22Rv1 (cell line): Measurements from ENCODE around the gene TMEM35A.

Experiments
- ZFX ChIP-seq: fragments of 450-650 bp; IDR thresholded peaks from 2 replicates; pipeline ENCODE4 v1.6.1; 2017; ENCODE audit warnings: antibody characterized with exemption, borderline replicate concordance
- TF ChIP-seq, protein P1 (sequence below): fragments of 450-650 bp; IDR thresholded peaks from 2 replicates; pipeline ENCODE4 v1.5.1; 2017; ENCODE audit warnings: mild to moderate bottlenecking

DNA sequence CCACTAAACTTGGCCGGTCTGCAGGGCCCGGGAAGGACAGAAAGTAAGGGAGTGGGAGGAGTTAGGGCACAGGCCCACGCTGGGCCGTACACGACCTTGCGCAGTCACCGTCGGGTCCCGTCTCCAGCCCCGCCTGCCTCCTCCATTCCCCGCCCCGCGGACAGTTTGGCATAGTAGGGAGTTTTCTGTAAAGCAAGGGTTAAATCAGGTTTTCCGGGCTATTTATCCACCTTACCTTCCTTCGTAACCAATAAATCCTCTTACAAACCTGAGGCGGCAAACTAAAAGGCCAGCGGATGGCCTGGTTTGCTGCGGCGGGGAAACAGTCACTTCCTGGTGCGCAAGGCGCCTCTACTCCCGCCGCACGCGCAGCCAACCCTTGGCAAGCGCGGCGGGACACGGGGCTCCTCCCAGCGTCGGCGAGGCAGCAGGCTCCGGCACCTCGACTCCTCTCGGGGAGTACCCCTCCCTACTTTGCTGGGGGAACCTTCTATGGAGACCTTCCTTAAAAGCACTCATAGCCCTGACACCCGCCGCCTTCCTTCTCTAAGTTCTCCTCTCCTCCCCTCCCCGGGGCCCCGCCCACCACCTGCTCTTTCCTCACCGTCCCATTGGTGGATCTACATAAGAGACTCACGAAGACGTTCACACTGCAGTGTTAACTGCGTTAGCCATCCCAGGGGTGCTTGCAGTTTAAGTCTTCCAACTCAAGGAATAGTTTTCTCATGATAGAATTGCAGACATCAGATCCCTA lies 27.0 kb upstream of the TMEM35A start, which contains the start of gene TRMT2B:
- TF ChIP-seq, protein P1, sequence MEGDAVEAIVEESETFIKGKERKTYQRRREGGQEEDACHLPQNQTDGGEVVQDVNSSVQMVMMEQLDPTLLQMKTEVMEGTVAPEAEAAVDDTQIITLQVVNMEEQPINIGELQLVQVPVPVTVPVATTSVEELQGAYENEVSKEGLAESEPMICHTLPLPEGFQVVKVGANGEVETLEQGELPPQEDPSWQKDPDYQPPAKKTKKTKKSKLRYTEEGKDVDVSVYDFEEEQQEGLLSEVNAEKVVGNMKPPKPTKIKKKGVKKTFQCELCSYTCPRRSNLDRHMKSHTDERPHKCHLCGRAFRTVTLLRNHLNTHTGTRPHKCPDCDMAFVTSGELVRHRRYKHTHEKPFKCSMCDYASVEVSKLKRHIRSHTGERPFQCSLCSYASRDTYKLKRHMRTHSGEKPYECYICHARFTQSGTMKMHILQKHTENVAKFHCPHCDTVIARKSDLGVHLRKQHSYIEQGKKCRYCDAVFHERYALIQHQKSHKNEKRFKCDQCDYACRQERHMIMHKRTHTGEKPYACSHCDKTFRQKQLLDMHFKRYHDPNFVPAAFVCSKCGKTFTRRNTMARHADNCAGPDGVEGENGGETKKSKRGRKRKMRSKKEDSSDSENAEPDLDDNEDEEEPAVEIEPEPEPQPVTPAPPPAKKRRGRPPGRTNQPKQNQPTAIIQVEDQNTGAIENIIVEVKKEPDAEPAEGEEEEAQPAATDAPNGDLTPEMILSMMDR: no peak
- TF ChIP-seq ZFX: no peak
